Measurements from ENCODE around the gene TUBGCP2.
A peak's percentile ranks its signal among the peaks of the same experiment; 100 is the strongest.

TUBGCP2 gene

DNA sequence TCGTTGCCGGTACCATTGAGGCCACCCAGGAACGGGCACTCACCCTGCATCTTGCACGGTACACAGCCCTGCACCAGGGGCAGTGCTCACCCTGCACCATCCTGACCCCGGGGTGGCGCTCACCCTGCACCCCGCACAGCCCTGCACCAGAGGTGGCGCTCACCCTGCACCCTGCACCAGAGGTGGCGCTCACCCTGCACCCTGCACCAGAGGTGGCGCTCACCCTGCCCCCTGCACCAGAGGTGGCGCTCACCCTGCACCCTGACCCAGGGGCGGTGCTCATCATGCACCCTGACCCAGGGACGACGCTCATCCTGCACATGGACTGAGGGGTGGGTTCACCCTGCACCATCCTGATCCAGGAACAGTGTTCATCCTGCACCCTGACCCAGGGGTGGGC, 6.4 kb downstream of the TUBGCP2 start:
- no peak for DNase-seq (ENCODE audit: low read depth)

DNA sequence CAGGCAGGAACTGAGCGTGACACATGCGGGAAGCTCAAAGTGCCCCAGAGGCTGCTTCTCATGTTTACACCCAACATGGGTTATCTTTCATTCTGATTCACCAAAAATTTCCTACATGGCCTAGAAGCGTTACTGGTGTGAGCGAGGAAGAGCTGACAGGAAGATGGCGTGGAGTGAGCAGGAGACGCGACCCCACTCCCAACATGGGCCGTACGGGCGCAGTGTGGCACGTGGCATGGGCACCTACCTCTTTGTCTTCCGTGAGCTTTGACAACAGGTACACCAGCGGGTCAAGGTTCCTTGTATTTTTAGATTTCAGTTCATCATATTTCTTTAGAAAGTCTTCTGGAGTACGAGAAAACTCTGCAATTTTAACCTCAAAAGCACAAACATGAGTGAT, 8.9 kb downstream of the TUBGCP2 start:
- DNase-seq (ENCODE audit: low read depth) = no peak

DNA sequence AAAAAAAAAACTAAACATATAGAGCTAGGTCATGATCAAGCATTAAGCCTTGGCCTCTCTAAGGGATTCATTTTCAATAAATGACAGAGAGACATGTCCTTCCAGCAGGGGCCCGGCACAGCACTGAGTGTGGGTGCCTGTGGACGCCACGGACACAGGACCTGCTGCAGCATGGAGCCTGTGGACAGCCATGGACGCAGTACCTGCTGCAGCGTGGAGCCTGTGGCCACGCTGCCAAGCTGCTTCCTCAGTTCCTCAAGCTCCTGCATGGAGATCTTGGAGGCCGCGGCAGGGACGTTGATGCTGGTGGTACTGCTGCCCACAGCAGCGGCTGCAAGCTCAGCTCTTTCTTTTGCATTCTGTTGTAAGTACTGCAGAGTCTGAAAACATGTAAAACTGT, 9.4 kb downstream of the TUBGCP2 start:
- DNase-seq (ENCODE audit: low read depth) = no peak

DNA sequence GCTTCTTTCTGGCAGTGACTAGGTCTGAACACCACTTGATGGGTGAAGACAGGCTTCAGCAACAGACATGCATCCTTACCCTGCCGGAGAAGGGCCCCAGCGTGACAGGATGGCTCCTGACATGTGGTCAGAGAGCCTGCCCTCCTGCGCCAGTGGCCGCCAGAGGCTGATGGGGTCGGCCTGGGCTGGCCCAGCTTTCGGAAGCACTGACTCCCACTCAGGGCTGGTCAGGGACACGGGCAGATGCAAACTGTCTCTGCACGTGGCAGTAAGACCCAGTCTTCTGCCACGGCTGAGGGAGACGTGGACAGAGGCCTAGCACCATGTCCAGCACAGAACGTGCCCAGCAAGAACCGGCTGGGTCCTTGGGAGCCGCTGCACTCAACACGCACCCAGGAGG, 10.2 kb downstream of the TUBGCP2 start:
- no peak for DNase-seq (ENCODE audit: low read depth)

DNA sequence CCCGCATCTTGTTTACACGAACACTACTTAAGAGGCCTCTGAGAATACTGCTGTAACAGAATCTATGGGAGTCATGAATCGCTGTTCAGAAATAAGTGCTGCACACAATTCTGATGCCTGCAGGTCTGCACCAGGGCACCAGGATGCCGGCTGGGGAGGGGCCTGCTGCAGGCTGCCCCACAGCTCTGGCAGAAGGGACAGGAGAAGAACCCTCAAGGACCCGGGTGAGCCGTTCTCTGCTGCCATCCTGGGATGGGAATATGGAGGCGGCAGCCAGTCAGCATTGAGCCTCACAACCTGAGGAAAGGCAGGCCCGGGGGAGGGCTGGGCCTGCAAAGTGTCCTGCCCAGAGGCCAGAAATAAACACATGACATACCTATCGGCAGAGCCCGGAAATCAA, 11.2 kb downstream of the TUBGCP2 start:
- DNase-seq (ENCODE audit: low read depth) = no peak

DNA sequence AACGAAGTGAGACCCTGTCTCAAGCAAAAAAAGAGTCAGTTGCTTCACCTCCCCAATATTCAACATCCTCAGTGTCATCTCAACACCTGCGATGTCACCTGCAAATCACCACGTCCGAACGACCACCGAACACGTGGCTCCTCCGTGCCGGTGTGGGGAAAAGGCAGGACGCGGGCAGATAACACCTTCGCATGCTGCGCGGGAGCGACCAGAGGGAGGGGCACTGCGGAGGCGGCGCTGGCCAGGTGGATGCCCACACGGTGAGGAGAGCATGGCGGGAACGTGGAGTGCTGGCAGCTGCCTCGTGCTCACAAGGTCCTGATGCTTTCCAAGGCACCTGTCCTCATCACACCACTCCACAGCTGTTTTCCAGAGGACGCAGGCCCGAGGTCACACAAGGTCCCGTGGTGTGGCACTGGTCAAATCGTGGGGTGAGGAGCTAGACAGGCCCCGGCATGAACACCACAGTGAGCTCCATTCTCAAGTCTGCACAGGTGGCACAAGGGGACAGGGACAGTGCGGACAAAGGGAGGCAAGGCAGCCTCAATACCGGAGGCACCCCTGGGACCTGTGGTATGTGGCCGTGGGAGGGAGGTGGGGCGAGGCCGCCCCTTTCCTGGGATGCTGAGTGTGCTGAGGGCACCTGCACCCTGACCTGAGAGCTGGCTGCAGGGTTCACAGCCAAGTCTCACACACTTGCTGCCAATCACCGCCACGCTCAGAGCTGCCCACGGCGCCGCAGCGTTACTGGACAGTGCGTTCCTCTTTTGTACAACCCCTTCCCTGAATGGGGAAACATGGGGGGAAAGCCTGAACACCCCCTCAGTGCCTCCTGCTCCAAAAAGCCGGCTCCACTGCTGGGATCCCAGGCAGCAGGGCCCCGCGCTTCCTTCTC, 13.0 kb downstream of the TUBGCP2 start:
- DNase-seq (ENCODE audit: low read depth) = no peak

DNA sequence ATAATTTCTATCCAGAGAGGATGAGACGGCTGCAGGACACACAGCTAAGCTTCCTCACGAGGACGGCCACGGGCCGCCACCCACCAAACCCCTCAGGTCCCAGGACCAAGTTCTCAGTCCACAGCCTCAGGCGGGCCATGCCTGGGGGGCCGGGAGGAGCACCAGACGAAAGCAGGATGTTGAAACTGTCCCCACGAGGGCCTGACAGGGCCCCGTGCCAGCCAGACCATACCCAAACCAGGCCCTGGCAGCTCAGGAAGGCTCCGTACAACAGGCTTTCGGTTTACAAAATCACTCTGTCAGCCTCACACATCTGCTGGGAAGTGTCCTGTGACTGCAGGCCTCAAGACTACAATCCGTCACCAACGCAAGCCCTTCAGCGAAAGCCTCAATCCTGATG, 14.5 kb downstream of the TUBGCP2 start:
- no peak for DNase-seq (ENCODE audit: low read depth)

DNA sequence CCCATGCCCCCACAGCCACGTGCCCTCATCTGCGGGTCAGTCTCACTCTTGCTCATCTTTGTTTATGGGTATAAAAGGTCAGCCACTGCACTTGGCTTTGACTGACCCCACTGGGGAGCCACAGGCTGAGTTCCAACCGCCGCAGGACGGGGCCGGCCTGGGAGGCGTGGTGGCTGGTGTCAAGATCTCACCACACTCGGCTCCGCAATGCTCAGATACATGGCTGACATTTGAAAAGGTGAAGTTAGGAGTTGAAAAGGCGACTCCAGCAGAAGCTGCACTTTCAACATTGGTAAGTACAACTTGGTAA, 14.9 kb downstream of the TUBGCP2 start:
- no peak for DNase-seq (ENCODE audit: low read depth)

DNA sequence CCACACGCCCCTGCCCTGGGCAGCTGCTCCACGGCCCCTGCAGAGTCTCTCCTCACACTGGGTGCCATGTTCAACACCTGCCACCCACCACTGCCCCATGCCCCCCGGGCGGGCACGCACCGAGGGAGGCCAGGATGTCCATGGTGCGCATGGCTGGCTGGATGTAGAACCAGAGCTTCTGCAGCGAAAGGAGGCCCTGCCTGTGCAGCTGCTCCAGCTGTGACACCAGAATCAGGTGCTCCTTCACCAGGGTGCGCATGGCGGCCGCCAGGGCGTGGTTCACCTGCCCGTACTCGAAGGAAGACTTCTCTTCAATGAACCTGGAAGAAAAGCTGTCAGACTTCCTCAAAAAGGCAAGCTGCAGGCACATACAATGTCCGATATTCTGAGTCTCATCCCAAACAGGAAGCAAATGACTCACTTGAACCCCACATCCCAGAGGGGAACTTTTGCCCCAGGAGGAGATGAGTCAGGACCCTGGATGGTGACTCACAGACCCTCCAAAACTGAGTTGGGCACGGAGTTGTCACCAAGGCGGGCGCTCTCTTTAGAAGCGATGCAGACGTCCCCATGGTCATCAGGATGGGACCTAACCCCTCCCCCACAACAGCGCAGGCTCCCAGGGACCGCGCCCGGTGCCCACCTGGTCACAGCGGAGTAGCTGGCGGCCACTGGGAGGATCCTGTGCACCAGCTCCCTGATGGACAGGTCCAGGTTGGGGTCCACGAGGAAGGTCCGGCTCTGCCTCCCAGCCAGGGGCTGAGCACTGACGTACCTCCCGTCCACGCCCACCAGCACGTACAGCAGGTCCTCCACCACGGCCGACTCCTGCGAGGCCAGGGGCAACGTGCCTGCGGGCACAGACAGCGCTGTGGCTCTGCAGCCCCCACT, 15.5 kb downstream of the TUBGCP2 start:
- DNase-seq (ENCODE audit: low read depth) = peak; percentile 27

DNA sequence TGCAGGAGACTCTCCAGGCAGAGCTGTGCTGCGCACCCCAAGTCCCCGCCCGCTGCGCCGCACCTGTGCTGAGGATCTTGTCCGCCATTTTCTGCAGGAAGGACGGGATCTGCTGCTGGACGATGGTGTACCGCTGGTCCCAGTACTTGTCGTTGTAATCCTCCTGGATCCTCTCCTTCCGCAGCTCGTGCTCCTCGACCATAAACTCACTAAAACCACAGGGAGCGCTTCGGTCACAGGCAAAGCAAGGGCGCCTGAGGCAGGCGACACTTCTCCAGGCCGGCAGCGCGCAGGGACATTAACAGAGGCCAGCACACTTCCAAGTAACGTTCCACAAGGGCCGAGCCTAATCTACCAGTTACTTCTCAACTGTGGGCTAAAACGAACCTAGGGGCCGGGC, 18.9 kb downstream of the TUBGCP2 start:
- no peak for DNase-seq (ENCODE audit: low read depth)

DNA sequence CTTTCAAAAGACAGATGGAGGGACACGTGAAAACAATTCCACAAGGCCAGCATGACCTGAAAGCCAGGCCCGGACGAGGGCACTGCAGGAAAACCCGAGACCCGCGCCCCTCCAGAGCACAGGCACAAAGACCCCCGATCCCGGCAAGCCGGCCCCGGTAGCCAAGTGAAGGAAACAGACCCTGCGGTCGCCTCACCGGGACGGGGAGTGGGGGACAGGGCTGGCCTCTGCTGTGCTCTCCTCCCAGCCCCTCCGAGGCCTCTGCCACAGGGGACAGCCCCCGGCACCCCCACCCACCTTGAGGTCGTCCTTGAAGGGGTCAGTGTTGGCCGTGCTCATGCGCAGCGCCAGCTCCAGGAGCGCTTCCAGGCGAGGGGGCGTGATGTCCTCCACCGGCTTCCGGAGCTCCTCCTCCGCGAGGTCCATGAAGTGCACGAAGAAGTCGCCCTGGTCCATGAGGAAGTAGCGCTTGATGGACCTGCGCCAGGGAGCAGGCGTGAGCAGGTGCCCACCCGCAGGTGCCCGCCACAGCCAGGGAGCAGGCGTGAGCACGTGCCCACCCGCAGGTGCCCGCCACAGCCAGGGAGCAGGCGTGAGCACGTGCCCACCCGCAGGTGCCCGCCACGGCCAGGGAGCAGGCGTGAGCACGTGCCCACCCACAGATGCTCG, 20.7 kb downstream of the TUBGCP2 start:
- no peak for DNase-seq (ENCODE audit: low read depth)

DNA sequence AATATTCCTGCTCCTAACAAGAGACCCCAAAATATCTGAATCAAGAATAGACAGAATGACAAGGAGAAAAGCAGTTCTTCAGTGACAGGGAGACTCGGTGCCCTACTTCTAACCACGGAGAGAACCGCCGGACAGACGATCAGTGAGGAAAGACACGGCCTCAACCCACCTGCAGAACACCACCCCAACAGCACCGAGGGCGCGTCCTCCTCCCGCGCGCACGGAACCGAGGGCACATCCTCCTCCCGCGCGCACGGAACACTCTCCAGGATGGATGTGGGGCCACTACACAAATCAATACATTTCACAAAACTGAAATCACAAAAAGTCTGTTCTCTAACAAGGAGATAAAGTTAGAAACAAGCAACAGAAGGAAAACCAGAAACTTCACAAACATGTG, 22.3 kb downstream of the TUBGCP2 start:
- no peak for DNase-seq (ENCODE audit: low read depth)

DNA sequence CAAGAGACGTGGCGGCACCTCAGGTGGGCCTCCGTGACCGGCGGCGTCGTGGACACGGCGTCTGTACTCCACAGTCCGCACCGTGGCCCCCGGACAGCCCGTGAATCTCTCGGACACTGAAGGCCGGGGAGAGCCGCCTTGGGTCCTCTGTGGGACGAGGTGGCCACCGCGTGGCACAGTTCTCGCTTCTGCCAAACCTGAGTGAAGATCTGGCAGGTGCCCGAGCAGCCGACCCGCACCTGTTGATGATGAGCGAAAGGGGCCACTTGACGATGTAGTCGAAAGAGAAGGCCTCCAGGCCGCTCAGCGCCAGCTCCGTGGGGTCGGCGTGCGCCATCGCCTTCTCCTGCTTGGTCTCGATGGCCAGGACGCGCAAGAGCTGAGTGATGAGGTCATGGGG, 23.5 kb downstream of the TUBGCP2 start:
- DNase-seq (ENCODE audit: low read depth) = no peak

DNA sequence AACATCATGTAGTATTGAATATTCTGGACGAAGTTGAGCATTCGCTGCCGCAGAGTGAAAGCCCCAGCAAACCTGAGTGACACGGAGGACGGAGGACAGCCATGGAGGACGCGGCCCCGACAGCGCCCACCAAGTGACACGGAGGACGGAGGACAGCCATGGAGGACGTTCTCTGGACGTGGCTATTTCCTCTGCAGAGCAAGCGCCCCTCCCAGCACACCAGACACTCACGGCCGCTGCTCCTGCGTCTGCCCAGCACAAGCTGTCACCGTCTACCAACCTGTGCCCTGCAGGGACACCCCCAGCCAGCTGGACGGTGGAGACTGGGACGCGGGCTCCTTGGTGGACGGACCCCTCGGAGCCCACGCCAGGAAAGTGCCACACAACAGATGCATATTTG, 24.7 kb downstream of the TUBGCP2 start:
- no peak for DNase-seq (ENCODE audit: low read depth)

DNA sequence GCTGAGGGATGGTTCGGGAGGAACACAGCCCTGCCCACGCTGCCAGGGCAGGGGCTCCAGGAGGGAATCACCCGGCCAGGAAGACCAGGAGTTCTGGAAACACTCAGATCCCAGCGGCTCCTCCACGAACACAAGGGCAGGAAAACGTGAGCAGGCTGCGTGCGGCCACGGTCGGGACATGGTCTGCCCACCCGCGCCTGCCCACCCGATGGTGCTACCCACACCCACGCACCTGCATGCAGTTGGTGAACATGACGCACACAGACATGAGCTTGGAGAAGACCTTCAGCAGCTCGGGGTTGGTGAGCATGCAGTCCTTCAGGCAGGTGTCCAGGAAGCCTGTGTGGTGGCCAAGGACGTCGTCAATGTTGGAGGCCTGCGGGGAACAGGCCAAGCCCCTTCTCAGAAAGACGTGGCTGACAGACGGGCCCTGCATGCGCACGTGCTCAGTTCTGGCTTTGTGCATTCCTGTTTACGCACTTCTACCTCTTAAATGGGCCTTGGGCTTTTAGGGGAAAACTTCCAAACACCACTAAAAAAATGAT, 25.8 kb downstream of the TUBGCP2 start:
- no peak for DNase-seq (ENCODE audit: low read depth)

DNA sequence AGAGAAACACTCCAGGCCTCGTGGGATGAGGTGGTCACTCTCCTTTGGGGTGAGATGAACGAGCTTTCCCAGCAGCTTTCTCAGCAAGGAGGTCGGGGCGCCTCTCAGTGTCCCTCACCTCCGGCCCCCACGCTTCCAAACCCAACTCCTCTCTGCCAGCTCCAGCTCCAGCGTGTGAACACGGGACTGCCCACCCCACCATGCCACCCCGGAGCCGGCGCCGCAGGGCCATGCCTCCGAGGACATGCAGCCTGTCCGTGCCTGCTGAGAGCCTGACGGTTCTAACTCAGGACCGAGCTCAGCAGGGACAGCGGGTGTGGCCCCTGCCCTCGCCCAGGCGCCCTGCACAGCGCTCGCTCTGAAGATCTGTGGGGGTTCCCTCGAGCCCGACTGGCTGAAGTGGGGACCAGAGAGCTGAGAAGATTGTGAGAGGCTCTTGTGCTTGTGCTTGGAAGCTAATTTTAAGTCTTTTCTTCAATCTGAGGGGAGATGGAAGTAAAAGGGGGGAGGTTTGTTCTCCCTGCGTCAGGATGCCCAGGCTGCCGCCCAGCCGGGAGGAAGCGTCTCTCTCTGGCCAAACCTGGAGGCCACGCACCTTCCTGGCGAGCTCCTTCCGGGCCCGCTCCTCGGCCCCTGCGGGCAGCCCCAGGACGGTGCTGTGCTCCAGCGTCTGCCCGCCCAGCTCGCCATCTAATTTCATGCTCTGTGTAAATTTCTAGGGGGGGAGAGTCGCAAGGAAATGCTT, 26.9 kb downstream of the TUBGCP2 start:
- DNase-seq (ENCODE audit: low read depth) = no peak

DNA sequence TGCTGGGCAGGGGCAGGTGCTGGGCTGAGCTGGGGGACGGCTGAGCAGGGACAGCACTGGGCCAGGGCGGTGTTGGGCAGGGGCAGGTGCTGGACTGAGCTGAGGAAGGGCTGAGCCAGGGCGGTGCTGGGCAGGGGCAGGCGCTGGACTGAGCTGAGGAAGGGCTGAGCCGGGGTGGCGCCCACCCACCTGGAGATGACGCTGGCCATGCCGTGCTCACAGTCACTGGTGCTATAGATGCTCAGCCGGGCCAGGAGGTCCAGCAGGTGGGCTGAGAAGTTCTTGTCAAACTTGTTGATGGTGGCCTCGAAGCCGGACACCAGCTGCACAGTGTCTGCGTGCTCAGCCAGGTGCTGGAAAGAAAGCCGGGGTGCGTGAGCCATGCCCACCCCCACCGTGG, 27.6 kb downstream of the TUBGCP2 start:
- no peak for DNase-seq (ENCODE audit: low read depth)

DNA sequence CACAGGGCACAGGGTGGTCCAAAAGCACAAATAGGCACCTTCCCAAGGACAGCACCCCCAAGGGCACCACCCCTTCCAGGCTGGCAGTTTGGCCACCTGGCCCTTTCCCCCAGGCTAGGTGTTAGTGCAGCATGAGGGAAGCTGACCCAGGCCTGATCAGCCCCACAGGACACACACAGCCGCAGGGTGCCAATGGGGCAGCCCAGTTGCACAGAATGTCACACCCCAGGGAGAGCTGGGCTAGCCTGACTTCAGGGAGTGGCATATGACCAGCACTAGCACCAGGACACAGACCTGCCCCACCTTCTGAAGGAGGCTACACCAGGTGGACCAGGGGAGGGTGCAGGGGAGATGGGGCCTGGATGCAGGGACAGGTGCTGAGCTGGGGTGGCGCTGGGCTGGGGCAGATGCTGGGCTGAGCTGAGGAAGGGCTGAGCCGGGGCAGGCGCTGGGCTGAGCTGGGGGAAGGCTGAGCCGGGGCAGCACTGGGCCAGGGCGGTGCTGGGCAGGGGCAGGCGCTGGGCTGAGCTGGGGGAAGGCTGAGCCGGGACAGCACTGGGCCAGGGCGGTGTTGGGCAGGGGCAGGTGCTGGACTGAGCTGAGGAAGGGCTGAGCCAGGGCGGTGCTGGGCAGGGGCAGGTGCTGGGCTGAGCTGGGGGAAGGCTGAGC, 28.1 kb downstream of the TUBGCP2 start:
- DNase-seq (ENCODE audit: low read depth) = no peak

DNA sequence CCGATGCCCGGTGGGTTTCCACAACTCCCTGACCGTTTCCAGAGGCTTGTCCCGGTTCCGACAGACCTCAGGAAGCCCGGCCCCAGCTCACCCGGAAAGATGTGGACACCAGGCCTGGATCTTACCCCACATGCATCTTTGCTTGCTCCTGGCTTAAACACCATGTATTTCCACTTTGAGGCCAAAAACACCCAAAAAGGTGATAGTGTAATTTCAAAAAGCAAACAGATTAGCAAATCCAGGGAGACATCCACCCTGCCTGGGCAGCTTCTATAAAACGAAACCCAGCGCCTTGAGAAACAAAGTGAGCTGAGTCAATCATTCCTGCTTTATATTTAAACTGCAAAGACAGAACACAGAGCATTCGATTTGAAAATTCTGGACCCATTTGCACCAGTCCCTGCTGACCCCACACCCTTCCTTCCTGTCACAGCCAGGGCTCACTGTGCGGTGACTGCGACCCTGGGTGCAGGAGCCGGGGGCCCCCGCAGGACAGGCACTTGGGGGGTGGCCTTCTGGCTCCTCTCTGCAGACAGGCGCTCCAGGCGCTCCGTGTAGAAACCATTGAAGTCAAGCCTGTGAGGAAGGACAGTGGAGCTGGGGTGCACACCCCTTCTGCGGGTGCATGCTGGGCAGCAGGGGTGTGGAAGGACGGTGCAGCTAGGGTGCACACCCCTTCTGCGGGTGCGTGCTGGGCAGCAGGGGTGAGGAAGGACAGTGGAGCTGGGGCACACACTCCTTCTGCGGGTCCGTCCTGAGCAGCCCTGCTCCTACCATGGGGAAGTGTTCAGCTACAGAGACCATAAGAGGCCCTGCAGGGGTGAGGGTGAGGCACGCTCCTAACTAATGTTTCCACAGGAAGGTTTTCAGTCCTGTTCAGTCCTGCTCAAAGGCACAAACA, 29.1 kb downstream of the TUBGCP2 start:
- DNase-seq (ENCODE audit: low read depth) = peak; percentile 56

DNA sequence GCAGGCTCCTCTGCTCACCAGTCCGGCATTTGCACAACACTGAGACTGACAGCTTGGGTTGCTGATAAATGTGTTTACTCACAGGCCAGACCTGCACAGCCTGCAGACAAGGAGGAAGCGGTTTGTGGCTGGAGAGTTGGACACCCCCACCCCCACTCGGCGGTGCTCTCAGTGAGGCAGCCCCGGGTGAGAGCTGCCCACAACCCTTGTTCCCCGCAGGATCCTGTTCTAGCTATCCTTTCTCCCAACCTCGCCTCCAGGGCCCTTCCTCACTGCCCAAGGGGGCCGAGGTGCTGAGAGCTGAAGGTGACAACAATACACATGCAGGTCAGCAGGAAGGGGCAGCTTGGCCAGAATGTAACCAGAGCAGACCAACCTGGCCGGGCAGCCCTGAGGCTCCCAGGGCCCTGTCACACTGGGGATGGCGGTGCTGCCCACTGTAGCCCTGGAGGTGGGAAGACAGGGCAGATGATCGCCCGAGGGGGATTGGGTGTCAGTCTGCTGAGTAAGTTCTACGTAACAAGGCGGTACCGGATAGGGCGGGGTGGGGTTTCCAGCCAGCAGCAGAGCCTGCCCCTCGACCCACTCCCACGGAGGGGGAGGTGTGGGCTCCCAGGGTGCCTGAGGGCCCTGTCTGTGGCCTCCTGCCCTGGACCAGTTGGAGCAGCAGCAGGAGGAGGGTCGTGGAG, 30.0 kb downstream of the TUBGCP2 start:
- peak; percentile 97 for DNase-seq (ENCODE audit: low read depth)
